Suppressor macrophage (primary cell): ENCODE results near the gene MAN1C1.
"Not testable (repeated sequence)": the region's sequence is repeated elsewhere in the genome, so short reads cannot be mapped to it uniquely, and the experiment has no call there.

Experiments
- DNase-seq, 4 experiments: peaks; one replicate each; pipeline ENCODE4 v3.0.0-alpha.2; 2020 to 2022

The MAN1C1 gene

GRCh38 chr1:25583519-25584370, 32.8 kb upstream of the MAN1C1 start:
- no peak for DNase-seq

GRCh38 chr1:25586181-25586588, 30.4 kb upstream of the MAN1C1 start:
- DNase-seq, result no peak

DNA sequence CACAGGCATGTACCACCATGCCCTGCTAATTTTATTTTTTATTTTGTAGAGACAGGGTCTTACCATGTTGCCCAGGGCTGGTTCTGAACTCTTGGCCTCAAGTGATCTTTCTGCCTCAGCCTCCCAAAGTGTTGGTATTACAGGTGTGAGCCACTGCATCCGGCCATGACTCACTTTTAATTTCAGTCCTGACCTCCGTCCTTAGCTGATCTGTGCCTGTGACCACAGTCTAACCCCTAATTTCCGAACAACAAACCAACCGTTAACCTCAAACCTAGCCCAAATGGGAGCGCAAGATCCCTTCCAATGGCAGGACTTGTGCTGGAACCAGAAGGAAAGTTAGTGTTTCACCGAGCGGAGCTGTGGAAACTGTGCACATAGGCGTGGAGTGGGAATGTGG, 29.3 kb upstream of the MAN1C1 start:
- DNase-seq, result no peak

DNA sequence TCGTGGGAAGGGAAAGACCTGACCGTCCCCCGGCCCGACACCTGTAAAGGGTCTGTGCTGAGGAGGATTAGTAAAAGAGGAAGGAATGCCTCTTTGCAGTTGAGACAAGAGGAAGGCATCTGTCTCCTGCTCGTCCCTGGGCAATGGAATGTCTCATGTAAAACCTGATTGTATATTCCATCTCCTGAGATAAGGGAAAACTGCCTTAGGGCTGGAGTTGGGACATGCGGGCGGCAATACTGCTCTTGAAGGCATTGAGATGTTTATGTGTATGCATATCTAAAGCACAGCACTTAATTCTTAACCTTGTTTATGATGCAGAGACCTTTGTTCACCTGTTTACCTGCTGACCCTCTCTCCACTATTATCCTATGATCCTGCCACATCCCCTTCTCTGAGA, 28.4 kb upstream of the MAN1C1 start:
- DNase-seq, result not testable (repeated sequence)

- DNase-seq, result not testable (repeated sequence)
Observed at GRCh38 chr1:25588786-25589185, 27.8 kb upstream of the MAN1C1 start.

GRCh38 chr1:25590096-25590824, 26.3 kb upstream of the MAN1C1 start:
- DNase-seq, result no peak

- no peak for DNase-seq
Observed at GRCh38 chr1:25593861-25594260, 22.7 kb upstream of the MAN1C1 start.

- no peak for DNase-seq
Observed at GRCh38 chr1:25594971-25595370, 21.6 kb upstream of the MAN1C1 start.

- DNase-seq, result not testable (repeated sequence)
Observed at GRCh38 chr1:25596641-25597040, 19.9 kb upstream of the MAN1C1 start.

DNA sequence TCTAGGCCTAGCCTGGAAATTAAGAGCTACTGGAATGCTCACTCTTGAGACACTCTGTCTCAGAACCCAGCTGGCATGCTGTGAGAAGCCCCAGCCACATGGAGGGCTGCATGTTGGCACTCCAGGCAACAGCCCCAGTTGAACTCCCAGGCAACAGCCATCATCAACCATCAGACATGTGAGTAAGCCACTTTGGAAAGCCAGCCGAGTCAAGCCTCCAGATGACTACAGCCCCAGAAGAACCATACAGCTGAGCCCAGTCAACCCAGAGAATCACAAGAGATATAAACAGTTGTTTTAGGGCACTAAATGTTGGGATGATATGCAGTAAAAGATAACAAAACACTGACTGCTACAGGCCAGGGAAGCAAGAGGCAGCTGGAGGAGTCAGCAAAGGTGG, 17.7 kb upstream of the MAN1C1 start:
- no peak for DNase-seq

GRCh38 chr1:25599969-25600610, 16.5 kb upstream of the MAN1C1 start:
- no peak for DNase-seq

DNA sequence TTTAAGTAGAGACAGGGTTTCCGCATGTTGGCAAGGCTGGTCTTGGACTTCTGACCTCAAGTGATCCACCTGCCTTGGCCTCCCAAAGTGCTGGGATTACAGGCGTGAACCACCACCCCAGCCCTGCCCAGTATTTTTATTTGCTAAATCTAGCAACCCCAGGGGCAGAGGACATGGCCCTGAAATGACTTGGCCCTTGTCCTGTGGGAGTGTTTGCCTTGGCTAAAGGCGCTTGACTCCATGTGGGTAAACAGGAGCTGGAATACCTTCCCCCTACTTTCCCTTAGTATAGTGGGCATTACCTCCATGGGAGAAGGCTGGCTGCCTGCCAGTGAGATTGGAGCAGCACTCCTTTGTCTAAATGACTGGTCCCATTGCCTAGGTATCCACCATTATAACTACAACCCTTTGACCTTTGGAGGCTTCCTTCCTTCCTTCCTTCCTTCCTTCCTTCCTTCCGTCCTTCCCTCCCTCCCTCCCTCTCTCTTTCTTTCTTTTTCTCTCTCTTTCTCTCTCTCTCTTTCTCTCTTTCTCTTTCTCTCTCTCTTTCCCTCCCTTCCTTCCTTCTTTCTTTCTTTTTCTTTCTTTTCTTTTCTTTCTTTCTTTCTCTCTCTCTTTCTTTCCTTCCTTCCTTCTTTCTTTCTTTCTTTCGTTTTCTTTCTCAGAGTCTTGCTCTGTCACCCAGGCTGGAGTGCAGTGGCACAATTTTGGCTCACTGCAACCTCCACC, 15.5 kb upstream of the MAN1C1 start:
- DNase-seq, result not testable (repeated sequence)

- DNase-seq, result not testable (repeated sequence)
Observed at GRCh38 chr1:25603779-25604538, 12.6 kb upstream of the MAN1C1 start.

DNA sequence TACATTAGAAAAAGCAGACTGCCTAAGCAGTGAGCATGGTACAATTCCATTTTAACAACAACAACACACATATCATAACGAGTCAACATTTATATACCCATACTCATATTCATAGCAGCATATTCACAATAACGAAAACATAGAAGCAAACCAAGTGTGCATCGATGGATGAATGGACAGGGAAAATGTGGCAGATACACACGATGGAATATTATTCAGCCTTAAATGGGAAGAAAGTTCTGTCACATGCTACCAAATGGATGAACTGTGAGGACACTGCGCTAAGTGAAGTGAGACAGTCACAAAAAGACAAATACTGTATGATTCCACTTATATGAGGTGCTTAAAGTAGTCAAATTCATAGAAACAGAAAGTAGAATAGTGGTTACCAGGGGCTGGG, 9.5 kb upstream of the MAN1C1 start:
- DNase-seq, result no peak

DNA sequence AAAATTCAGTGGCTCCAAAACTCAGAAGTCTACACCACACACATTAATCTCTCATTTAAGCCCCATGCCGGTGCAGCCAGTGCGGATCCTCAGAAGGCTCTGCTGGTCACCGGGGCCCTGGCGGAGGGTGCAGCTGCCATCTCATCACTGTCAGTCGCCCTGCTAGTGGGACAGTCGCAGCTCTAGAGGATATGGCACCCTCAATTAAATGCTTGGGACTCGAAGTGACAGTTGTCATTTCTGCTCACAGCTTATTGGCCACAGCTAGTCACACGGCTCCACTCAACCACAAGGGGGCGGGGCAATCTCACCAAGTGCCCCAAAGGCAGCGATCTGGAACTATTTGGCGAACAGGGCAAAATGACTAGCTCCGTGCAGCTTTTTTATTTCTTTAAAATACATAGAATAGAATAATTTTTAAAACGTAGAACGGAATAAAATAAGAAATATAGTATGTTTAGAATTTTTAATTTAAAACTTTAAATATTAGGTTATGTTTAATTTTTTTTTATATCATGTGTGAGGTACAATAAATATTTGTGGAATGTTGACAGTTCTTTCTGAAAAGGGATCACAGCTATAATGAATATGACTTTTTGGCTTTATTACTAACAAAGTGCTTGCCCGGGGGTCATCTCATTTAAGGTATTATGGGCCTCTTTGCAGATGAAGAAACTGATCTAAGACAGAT, 8.0 kb upstream of the MAN1C1 start:
- peak; percentile 85 to 95 (median 89) for DNase-seq

- no peak for DNase-seq
Observed at GRCh38 chr1:25609921-25610320, 6.7 kb upstream of the MAN1C1 start.

- DNase-seq, result peak in 2 of 4 experiments; percentile 9 to 17
Observed at GRCh38 chr1:25610822-25611630, 5.6 kb upstream of the MAN1C1 start.

GRCh38 chr1:25611843-25612242, 4.7 kb upstream of the MAN1C1 start:
- DNase-seq, result no peak

DNA sequence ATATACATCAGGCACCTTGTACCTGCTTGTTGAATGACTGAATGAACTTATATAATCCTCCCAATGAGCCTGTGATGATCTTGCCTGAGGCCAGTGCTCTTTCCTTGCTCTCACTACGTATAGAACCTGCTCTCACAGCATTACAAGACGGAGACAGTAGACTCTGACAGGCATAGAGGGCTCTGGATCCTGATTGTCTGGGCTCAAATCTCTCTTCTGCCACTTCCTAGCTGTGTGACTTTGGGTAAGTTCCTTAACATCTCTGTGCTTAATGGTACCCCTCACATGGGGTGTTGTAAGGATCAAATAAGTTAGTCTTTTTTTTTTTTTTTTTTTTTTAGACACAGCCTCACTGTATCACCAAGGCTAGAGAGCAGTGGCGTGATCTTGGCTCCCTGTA, 4.2 kb upstream of the MAN1C1 start:
- DNase-seq, result no peak

DNA sequence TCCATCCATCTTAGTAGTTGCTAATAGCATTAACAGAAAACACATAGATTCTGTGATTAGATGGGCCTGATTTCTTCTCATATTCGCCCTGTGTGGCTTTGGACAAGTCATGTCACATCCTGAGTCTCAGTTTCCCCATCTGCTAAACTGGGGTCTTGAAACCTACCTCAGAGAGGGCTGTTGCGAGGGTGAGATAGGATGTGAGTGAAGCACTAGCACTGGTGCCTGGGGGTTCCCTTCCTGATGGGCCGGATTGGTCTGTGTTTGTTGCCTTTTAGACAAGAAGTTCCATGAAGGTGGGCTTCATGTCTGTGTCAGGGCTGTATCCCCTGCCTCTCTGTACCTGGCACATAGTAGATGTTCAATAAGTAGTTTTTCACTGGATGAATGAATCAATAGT, 3.5 kb upstream of the MAN1C1 start:
- no peak for DNase-seq
